HG03139 (cell line): ENCODE data around the gene ITPKA.

Source experiments
- ATAC-seq: cut with Tn5 transposase; IDR thresholded peaks from one replicate; pipeline ENCODE4 v1.9.1; 2021; ENCODE audit not compliant: unreplicated experiment

Gene ITPKA

DNA sequence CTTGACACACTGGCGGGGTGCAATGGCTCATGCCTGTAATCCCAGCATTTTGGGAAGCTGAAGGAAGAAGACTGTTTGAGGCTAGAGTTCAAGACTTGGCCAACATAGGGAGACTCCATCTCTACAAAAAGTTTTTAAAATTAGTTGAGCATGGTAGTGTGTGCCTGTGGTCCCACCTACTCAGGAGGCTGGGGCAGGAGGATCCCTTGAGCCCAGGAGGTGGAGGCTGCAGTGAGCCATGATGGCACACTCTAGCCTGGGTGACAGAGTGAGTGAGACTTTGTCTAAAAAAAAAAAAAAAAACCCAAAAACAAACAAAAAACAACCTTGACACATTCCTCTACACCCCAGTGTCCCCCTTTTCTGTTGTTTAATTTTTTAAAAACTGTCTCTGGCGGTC, 4.0 kb upstream of the ITPKA start:
- ATAC-seq: no peak

DNA sequence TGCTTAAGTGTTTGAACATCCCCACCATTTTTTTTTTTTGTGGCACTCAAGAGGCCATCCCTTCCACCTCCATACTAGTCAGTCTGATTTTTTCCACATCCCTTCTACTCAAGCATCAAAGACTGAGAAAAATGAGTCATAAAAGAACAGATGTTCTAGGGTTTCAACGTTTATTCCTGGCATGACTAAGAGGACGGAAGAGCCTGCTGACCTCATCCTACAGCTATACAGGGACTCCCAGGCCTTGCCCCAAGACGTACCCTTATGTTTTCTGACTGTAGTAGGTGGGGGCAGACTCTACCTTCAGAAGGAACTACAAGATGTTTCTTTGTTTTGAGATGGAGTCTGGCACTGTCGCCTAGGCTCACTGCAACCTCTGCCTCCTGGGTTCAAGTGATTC, 3.3 kb upstream of the ITPKA start:
- no peak for ATAC-seq

GRCh38 chr15:41491889-41492288, 1.8 kb upstream of the ITPKA start:
- ATAC-seq: no peak

DNA sequence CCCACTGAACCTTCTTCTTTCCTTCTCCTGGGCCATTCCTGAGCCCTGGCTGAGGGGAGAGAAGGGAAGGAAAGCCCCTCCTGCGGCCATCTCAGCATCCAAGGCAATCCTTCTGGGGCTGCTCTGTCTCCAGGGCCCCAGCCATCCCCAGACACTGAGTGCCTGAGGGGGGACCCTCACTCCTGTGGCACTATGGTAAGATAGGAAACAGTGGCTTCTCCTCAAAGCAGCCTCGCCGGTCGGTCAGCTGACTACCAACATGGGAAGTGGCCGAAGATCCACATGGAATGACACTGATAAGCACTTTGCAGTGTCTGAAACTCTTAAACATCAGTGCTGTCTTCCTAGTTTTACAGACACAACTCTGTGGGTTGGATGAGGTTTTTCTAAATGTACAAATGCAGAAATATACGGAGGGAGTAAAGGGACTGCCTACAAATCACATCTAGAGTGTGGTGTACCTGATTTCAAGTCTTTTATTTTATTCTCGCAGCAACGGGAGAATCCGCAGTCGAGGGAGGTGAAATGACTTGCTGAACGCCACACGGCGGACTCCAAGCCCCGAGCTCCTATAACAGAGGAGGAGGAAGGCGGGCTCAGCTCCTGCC, 973 bp upstream of the ITPKA start:
- ATAC-seq: no peak

- no peak for ATAC-seq
These were observed 172 bp downstream of the ITPKA start for GRCh38 chr15:41493902-41494189.

GRCh38 chr15:41494190-41494921, 682 bp downstream of the ITPKA start:
- ATAC-seq: peak; percentile 25

- ATAC-seq: no peak
These were observed 1.5 kb downstream of the ITPKA start for GRCh38 chr15:41494922-41495735.

DNA sequence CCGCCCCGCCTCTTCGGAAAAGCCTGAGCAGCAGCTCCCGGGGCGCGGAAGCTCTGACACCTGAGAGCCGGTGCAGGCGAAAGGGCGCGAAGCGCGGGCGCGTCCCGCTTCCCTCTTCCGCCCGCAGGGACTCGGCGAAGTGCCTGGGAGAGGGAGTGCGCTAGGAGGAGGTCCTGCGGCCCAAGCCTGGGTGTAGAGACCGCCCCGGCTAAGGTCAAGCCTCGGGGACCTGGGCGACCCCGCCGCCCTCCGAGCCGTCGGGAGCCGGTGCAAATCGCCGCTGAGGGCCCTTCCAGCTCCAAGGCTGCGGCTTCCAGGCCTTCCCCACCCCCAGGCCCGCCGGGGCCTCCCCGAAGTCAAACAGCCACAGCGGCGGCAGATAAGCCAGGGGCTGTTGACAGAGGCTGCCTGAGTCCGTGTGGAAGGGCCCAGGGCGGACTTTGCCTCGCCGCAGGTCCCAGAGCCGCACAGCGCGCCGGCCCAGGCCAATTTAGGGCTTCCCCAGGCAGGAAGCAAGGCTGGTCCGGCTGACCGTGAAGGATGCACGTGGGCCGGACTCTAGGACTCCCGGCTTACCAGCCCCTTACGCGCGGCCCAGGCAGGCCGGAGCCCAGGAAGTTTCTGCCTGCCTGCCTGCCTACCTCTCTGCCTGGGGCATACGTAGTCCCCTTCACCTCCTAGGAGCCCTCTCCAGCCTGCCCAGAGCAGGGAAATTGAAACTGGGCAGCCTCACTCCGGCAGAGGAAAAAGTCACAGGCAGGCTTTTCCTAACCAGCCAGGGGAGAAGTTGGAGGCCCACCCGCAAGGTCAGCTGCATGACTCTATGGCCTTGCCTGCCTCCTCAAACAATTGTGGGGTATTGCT, 2.3 kb downstream of the ITPKA start:
- no peak for ATAC-seq

DNA sequence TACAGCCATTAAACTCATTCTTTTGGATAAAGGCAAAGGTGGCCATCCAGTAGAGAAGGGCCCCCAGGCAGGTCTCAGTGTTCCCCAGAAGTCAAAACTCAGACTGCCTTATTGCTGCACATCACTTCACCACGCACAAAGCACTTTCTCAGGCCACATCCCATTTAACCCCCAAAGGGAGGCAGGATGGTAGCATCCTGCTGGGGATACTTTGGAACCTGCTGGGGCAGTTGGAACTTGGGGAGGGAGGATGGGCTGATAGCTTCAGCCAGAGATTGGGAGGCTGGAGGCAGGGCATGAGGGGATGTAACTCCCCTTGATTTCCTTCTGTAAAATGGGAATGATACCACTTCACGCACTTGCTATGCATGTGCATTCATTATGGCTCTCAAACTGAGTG, 5.0 kb downstream of the ITPKA start:
- no peak for ATAC-seq

- no peak for ATAC-seq
These were observed 5.6 kb downstream of the ITPKA start for GRCh38 chr15:41499109-41499851.

GRCh38 chr15:41501191-41501917, 7.7 kb downstream of the ITPKA start:
- ATAC-seq: no peak

DNA sequence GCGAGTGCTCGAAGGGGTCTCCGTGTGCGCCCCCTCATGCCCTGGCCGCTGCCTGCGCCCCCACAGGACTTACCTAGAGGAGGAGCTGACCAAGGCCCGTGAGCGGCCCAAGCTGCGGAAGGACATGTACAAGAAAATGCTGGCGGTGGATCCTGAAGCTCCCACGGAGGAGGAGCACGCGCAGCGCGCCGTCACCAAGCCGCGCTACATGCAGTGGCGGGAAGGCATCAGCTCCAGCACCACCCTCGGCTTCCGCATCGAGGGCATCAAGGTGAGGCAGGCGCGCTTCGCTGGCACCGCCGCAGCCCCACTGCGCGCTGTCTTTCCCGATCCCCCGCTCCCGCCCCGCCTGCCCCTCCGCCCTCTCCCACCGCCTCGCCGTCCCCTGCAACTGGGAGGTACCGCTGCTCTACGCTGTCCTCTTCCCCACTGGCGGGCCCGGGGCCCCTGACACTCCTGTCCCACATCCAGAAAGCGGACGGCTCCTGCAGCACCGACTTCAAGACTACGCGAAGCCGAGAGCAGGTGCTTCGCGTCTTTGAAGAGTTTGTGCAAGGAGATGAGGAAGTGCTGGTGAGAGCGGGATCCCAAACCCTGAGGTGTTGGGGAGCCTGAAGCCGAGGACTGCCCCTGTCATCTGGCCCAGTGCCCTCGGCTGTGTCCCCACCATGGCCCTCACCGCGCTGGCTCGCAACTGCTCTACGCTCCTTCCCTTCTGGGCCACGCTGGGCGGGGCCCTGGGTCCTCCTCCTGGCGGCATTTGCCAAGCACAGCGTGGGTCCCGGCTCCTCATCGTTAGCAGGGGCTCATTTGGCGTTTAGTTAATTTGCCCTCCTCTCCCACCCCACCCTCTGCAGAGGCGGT, 8.5 kb downstream of the ITPKA start:
- ATAC-seq: no peak

DNA sequence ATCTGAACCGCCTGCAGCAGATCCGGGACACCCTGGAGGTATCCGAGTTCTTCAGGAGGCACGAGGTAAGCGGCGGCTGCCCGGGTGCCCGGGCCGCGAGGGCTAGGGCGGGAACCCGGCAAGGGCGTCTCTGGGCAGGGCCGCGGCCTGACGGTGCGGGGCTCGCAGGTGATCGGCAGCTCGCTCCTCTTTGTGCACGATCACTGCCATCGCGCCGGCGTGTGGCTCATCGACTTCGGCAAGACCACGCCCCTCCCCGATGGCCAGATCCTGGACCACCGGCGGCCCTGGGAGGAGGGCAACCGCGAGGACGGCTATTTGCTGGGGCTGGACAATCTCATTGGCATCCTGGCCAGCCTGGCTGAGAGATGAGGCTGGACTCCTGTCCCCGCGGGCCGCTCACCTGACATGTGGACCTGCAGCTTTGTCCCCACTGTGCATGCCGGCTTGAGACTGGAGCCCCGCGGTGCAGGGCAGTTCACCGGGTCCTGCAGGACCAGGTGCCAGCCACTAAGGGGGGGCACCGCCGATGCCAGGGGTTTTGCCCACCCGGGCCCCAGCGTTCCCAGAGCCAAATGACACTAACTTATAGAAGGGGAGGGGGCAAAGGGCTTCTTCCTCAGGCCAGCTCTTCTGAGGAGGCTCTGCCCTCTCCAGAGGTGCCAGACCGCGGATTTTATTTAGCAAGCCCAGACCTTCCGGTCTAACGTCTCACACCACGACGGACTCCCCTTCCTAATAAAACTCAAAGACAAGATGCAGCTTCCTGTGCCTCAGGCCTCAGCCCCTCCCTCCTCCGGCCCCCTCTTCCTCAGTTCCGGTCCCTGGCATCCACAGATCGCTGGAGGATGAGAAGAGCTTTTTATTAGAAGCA, 9.4 kb downstream of the ITPKA start:
- ATAC-seq: no peak

DNA sequence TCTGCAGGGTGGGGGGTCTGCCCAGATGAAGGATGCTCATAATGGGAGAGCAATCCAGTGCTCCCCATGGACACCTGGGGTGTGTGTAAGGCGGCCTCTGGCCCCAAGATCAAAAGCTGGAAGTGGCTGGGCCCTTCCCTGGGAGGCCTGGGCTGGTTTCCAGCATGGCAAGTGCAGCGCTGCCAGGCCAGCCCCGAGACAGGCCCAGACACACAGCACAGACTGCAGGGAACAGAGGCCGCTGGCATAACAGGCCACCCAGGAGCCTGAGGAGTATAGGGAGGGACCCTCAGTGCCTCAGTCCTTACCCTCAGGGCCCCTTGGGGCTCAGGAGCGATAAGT, 10.0 kb downstream of the ITPKA start:
- no peak for ATAC-seq

GRCh38 chr15:41504751-41505492, 11.2 kb downstream of the ITPKA start:
- ATAC-seq: no peak

DNA sequence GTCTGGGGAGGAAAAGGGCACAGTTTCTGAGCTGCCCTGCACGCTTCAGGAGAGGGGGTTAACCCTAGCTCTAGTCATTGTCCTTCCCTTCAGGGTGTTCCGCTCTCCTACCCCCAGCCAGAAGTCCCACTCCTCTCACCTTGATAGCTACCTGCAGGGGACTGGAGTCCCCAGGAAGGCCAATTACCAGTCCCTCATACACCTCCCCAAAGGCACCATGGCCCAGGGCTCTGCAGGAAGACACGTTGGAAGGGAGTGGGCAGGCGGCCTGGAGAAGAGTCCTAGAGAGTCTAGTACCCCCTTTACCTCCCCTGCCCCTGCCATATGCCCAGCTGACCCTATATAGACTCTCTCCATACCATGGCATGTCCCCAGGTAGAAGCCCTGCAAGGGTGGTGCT, 12.1 kb downstream of the ITPKA start:
- ATAC-seq: no peak

GRCh38 chr15:41506796-41507341, 13.2 kb downstream of the ITPKA start:
- no peak for ATAC-seq
